ENCODE results near the gene NUDT17.

The NUDT17 gene

DNA sequence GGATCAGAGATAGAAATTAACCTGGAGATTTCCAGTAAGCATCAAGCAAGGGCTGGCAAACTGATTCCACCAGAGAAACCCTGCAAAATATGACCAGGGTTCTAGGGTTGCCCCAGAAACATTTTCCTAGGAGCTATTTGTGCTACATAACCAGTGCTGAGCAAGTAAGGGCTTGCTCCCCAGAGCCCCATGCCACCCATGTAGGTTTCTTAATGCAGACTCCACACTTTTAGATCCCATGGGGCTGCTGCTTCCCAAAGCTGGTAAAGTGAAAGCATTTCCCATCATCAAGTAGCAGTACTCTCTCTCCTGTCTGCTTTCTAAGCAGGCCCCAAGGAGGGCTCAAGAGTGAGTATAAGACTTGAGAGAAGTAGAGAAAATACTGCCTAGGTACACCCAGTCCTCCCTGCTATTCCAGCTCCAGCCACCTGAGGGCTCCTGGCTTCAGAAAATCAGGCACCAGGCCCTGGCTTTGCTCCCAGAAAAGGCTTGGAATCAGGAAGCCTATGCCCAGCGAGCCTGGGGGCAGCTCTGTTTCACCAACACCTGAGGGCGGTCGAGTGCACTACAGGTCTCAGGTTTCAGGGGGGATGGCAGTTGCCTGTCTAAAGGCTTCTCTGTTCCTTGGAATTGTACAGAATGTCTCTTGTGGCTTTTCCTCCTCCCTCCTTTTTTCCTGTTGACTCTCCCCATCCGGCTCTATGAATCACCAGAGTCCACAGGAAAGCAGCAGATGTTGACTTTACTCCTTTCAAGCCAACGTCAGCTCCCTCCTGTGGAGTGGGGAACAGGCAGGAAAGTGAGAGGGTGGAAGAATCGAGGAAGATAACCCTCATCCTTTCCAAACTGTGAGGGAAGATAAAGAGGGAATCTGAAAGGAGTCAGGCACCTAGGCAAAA lies 46.4 kb downstream of the NUDT17 start:
- peak; percentile 71 for DNase-seq

DNA sequence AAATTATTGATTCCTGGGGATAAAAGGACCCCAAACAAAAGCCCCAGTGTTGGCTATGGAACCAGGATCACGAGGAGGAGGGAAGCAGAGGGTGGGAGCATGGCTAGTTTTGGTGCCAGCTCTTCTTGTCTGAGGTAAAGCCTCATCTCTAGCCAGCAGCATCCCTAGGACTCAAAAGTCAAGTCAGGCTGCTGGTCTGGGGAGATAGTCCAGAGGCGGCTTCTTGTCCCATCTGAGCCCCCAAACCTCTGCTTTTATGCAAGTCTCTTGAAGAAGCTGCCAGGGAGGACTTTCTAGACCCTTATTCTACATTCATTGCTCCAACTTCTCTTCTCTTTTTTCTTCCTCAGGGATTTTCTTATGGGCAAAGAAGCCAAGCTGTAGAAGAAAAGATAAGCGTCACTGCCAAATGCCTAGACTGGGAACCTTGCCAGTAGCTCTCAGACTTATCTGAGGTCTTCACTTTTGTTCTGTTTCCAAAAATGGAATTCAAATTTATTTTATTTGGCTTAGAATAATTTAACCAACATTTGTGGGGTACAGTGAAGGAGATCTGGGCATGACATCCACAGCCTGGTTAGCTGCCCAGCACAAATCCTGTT lies 47.2 kb downstream of the NUDT17 start:
- DNase-seq: no peak

DNA sequence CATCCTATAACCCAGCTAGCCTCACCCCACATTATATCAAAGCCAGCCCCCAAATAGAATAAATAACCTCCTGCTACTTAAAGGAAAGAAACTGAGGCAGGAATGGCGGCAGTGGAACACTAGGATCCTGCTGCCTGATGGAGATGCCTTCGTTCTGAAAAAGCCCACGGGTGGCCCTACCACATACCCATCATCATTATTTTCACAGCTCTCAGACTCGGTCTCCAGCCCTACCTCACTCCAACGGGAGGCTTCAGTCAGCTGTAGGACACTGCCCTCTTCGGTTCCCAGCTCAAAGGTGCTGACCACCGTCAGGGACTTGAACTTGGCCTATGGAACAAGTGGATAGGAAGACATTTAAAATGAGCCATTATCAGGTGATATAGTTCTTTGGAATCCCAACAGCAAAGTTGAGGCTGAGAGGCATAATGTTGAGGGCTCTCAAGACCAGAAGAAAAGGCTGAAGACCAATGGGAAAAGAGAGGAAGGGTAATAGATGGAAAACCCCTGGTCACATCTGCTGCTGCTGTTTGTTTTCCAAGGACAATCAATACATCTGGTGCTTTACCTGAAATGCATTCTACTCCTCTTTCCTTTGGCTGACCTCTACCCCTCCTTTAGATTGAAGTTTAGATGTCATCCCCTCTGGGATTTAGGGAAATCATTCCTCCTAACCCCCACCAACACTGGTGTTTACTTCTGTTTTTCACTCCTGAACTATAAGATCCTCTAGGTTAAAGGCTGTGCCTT lies 48.1 kb downstream of the NUDT17 start:
- no peak for DNase-seq

DNA sequence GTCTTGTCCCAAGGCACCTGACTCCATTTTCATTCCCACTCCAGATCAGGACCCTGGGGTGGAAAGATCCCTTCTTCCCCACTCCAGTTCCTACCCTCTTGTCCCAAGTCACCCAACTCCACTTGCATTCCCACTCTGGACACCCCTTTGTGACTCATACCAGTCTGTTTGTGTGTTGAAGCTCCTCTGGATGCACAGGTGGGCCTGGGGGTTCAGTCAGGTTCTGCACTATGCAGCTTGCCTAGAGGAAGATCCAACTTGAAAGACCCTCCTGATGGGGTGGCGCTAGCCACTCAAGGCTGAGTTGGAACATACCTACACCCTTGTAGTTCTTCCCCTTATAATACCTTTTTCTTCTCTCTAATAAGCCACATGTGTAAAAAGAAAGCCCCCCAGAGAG lies 50.0 kb downstream of the NUDT17 start:
- no peak for DNase-seq

DNA sequence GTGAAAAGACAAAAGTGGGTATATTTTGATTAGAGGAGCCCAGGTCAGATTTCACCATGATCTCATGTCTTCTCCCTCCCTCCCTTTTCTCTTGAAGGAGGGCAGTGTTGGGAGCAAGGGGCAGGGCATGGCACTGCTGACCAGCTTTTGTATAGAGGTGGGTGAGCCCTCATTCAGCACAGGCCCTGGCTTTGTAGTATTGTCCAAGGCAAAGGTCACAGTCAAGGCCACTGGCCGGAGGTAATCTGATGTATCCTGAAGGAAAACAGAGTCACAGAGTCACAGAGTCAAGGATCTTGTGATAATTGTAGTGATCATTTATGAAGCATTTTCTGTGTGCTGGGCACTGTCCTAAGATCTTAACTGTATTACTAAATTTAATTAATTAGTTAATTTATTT lies 52.5 kb downstream of the NUDT17 start:
- DNase-seq: no peak

All from stimulated activated CD4-positive, alpha-beta T cell treated with anti-CD3 and anti-CD28 coated beads, Interleukin-15, amount 100 ng/mL, for 24 hours (primary cell).